Activated CD4-positive, alpha-beta memory T cell treated with anti-CD3 and anti-CD28 coated beads, Interleukin-2, amount 10 ng/mL, durations not matched to agents 7 days and 5 days (primary cell): Measurements from ENCODE around the gene CASP8AP2. TPM values are rescaled to one million over a fixed set of nuclear protein-coding genes. Genes with fewer than 3 reads are reported as not detected.
"Not testable (repeated sequence)": the region's sequence is repeated elsewhere in the genome, so short reads cannot be mapped to it uniquely, and the experiment has no call there.

Experiments used
- CTCF ChIA-PET: fragments of 350-600 bp; sonication (Branson Sonifier 250); formaldehyde crosslinking; loops from one replicate; lab custom pipeline; 2021; ENCODE audit warnings: antibody characterized with exemption, inconsistent platforms; lab: Charles Lee
- POLR2A ChIA-PET: fragments of 350-600 bp; sonication (Branson Sonifier 250); formaldehyde crosslinking; loops from one replicate; lab custom pipeline; 2021; ENCODE audit warnings: antibody characterized with exemption; lab: Charles Lee
- DNase-seq: peaks from one replicate; pipeline ENCODE4 v3.0.0-alpha.2; 2020
- H3K27ac Mint-ChIP-seq: one replicate; pipeline ENCODE4 v1.8.0; 2021; ENCODE audit warnings: mild to moderate bottlenecking, mixed read lengths
- H3K27me3 Mint-ChIP-seq: one replicate; pipeline ENCODE4 v1.8.0; 2021; ENCODE audit warnings: mixed read lengths
- H3K36me3 Mint-ChIP-seq: one replicate; pipeline ENCODE4 v1.8.0; 2021; ENCODE audit warnings: low read depth, mixed read lengths
- H3K4me1 Mint-ChIP-seq: one replicate; pipeline ENCODE4 v1.8.0; 2021; ENCODE audit warnings: mixed read lengths
- H3K4me3 Mint-ChIP-seq: one replicate; pipeline ENCODE4 v1.8.0; 2021; ENCODE audit warnings: mild to moderate bottlenecking, mixed read lengths
- H3K9me3 Mint-ChIP-seq: one replicate; pipeline ENCODE4 v1.8.0; 2021; ENCODE audit warnings: mixed read lengths
- total RNA-seq, 2 experiments: library from RNA; stranded (reverse); gene quantifications; one replicate each; pipeline ENCODE4 v1.2.3, GENCODE V29; 2021

Gene CASP8AP2
- total RNA-seq, 2 experiments from 2014 or later, result 37.5 to 39.0 TPM

GRCh38 chr6:89895276-89895874, 65.7 kb downstream of the CASP8AP2 start:
- H3K27ac Mint-ChIP-seq, result no peak overlapping the region
- CTCF ChIA-PET, result no interaction called here

DNA sequence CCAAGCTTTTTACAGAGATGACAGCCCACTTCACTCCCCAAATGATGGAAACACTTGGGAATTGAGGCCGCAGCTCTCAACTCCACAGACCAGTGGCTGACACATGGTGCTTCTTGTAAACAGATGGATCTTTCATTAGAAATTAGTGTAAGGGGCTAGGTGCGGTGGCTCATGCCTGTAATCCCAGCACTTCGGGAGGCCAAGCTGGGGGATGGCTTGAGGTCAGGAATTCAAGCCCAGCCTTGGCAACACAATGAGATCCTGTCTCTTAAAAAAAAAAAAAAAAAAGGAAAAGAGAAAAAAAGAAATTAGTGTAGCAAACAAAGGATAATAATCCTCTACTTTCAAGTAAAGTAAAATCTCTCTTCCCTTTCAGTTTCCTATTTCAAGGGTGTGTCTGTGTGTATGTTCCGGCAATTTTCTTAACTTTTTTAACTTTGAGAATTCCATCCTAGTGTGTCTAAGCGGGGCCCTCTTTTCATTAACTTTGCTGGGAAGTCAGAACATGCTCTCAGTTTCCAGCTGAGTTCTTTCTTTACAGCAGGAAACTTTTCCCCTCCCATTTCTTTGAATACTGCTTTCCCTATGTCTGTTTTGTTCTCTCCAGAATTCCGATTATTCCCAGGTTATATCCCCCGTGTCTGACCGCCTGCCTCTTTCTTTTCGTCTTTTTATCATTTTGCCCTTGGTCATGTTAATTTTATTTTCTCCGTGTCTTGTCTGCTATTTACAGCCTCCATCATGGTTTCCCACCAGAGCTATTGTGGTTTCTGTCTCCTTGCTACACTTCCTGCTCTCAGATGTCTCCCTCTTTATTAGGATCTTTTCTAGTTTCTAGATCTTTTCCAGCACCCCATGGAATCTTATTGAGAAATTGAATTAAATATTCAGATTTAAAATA, 80.6 kb downstream of the CASP8AP2 start:
- H3K4me1 Mint-ChIP-seq, H3K9me3 Mint-ChIP-seq, POLR2A ChIA-PET, DNase-seq, H3K27me3 Mint-ChIP-seq, H3K4me3 Mint-ChIP-seq, H3K27ac Mint-ChIP-seq, H3K36me3 Mint-ChIP-seq: not testable (repeated sequence)
- CTCF ChIA-PET, result interaction anchor here (1.2 kb wide), 1 partner anchor 30 kb away, joined by 6 read pairs; no protein-coding TSS in a partner anchor

More at GRCh38 chr6:89895276-89895874, 65.7 kb downstream of the CASP8AP2 start:
- H3K36me3 Mint-ChIP-seq, result peaks cover 4% of the 10 kb centered on the region
- no peaks in the 10 kb centered on the region for H3K9me3 Mint-ChIP-seq
- peaks cover 36% of the 10 kb centered on the region for H3K27me3 Mint-ChIP-seq
- POLR2A ChIA-PET, result no interaction called here
- peaks cover 11% of the 10 kb centered on the region for H3K4me1 Mint-ChIP-seq
- no peak for DNase-seq
- no peak overlapping the region for H3K4me3 Mint-ChIP-seq

GRCh38 chr6:89910902-89911240, 81.2 kb downstream of the CASP8AP2 start:
- CTCF ChIA-PET, result interaction anchor here (0.8 to 1.2 kb wide), 2 partner anchors 18 to 30 kb away, joined by 3 to 6 read pairs; no protein-coding TSS in a partner anchor
- Mint-ChIP-seq H3K4me3 (no peak overlapping the region), H3K9me3 (peaks cover 2% of the 10 kb centered on the region), H3K27ac (no peak overlapping the region), H3K27me3 (peaks cover 7% of the 10 kb centered on the region), H3K4me1 (peaks cover 4% of the 10 kb centered on the region), H3K36me3 (no peaks in the 10 kb centered on the region)
- POLR2A ChIA-PET, result no interaction called here
- DNase-seq, result no peak

DNA sequence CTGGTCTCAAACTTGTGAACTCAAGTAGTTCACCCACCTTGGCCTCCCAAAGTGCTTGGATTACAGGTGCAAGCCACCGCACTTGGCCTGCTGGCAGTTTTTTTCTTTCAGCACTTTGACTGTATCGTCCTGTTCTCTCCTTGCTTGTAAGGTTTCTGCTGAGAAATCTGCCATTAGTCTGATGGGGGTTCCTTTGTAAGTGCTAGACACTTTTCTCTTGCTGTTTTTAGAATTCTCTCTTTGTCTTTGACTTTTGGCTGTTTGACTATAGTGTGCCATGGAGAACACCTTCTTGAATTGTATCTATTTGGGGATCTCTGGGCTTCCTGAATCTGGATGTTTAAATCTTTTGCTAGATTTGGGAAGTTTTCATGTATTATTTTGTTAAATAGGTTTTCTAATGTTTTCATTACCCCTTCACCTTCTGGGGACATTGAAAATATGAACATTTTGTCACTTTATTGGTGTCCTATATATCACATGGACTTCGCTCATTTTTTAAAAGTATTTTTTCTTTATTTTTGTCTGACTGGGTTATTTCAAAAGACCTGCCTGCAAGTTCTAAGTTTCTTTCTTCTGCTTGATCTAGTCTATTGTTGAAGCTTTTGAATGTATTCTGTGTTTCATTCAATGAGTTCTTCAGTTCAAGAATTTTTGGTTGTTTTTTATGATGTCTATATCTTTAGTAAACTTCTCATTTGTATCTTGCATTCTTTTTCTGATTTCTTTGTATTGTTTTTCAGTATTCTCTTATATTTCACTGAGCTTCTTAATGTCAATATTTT, 86.6 kb downstream of the CASP8AP2 start:
- no peaks in the 10 kb centered on the region for H3K27me3 Mint-ChIP-seq
- peaks cover 11% of the 10 kb centered on the region for H3K36me3 Mint-ChIP-seq
- no peak overlapping the region for H3K4me3 Mint-ChIP-seq
- ChIA-PET CTCF (no interaction called here), POLR2A (no interaction called here)
- H3K27ac Mint-ChIP-seq, result no peak overlapping the region
- DNase-seq, result no peak
- H3K9me3 Mint-ChIP-seq, result peaks cover 19% of the 10 kb centered on the region
- no peaks in the 10 kb centered on the region for H3K4me1 Mint-ChIP-seq

DNA sequence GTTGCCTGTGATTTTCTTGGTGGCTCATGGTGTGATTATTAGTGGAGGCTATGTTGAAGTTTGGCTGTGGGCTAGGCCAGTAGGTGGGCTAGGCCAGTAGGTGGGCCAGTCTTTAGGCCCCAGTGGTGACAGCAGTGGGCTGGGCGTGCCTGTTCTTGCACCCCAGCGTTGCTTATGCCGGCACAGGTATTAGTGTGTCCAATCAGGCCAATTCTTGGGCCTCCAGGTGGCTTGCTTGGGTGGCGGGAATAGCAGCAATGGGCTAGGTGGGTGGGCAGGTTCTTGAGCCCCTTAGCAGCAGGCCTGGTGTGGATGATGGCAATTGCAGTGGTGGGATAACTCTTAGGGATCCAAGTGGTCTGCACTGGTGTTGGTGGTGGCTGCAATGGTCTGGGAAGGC, 87.5 kb downstream of the CASP8AP2 start:
- Mint-ChIP-seq H3K27me3 (no peaks in the 10 kb centered on the region), H3K36me3 (peaks cover 11% of the 10 kb centered on the region), H3K9me3 (peaks cover 19% of the 10 kb centered on the region), H3K27ac (no peak overlapping the region), H3K4me1 (no peaks in the 10 kb centered on the region), H3K4me3 (no peak overlapping the region)
- DNase-seq, result no peak
- POLR2A ChIA-PET, result no interaction called here
- CTCF ChIA-PET, result no interaction called here

GRCh38 chr6:89917801-89918366, 88.2 kb downstream of the CASP8AP2 start:
- peaks cover 11% of the 10 kb centered on the region for H3K36me3 Mint-ChIP-seq
- ChIA-PET CTCF (no interaction called here), POLR2A (no interaction called here)
- no peak overlapping the region for H3K4me3 Mint-ChIP-seq
- no peak for DNase-seq
- no peaks in the 10 kb centered on the region for H3K4me1 Mint-ChIP-seq
- peaks cover 19% of the 10 kb centered on the region for H3K9me3 Mint-ChIP-seq
- no peaks in the 10 kb centered on the region for H3K27me3 Mint-ChIP-seq
- no peak overlapping the region for H3K27ac Mint-ChIP-seq

Other genes starting within 250 kb of the CASP8AP2 start
- 10 to 100 TPM; 31.4 to 34.4 TPM for gene LYRM2, start 191.1 kb upstream of the CASP8AP2 start, total RNA-seq
- gene MDN1, start 10.1 kb upstream of the CASP8AP2 start, total RNA-seq, result 10 to 100 TPM; 38.2 to 39.4 TPM
- gene GJA10, start 64.6 kb downstream of the CASP8AP2 start, total RNA-seq, result 1 to 10 TPM; 3.4 to 3.5 TPM